B cell (primary cell): ENCODE results near the gene RPS6KA4. TPM values are rescaled to one million over a fixed set of nuclear protein-coding genes. Genes with fewer than 3 reads are reported as not detected.

Experiments used
- ATAC-seq: fragments of 200-7000 bp; cut with Tn5 transposase; one replicate; pipeline ENCODE4 v1.10.0; 2021; ENCODE audit warnings: low read depth, mild to moderate bottlenecking, moderate number of reproducible peaks, moderate library complexity
- CTCF ChIA-PET: fragments of 350-600 bp; sonication (Branson Sonifier 250); formaldehyde crosslinking; loops from one replicate; lab custom pipeline; 2021; ENCODE audit warnings: antibody characterized with exemption, inconsistent platforms; lab: Charles Lee
- POLR2A ChIA-PET: fragments of 350-600 bp; sonication (Branson Sonifier 250); formaldehyde crosslinking; loops from one replicate; lab custom pipeline; 2021; ENCODE audit warnings: antibody characterized with exemption; lab: Charles Lee
- DNase-seq: peaks from one replicate; pipeline ENCODE4 v3.0.0; 2013
- H2AFZ ChIP-seq: 2 replicates; pipeline ENCODE4 v1.6.1; 2012; ENCODE audit warnings: mild to moderate bottlenecking, low read depth, low read length; ENCODE audit not compliant: insufficient read depth, poor library complexity, severe bottlenecking
- H3K27ac ChIP-seq, 2 donors: 1 replicate in 1 of 2; 2 replicates in 1 of 2; pipeline ENCODE4 v1.5.1; 2012 to 2013; ENCODE audit warnings: low read length in 2 of 2, mild to moderate bottlenecking in 2 of 2, moderate library complexity in 1 of 2
- H3K27me3 ChIP-seq, 4 experiments: fragments of 200-600 bp in 1 of 4; sonication (generic) in 1 of 4; replicated peaks in 1 of 4; 1 replicate in 2 of 4; 2 replicates in 2 of 4; pipeline versions ENCODE4 v1.6.1 to v1.7.0; 2013 to 2016; ENCODE audit warnings: low read length in 3 of 4, mild to moderate bottlenecking in 2 of 4, mixed read lengths in 1 of 4, moderate library complexity in 1 of 4; ENCODE audit not compliant: insufficient read depth in 4 of 4, control insufficient read depth in 3 of 4; ENCODE audit errors: control extremely low read depth in 1 of 4
- H3K36me3 ChIP-seq, 2 experiments: replicated peaks in 1 of 2; 1 replicate in 1 of 2; 2 replicates in 1 of 2; pipeline versions ENCODE4 v1.6.1 to v1.7.1; 2013; ENCODE audit warnings: low read length in 1 of 2; ENCODE audit not compliant: insufficient read depth in 2 of 2, control insufficient read depth in 1 of 2; ENCODE audit errors: control extremely low read depth in 1 of 2, extremely low read depth in 1 of 2
- H3K4me1 ChIP-seq, 2 donors: fragments of 200-600 bp in 1 of 2; sonication (generic) in 1 of 2; 1 replicate in 1 of 2; 2 replicates in 1 of 2; pipeline versions ENCODE4 v1.5.1 to v1.6.1; 2013 to 2017; ENCODE audit warnings: low read length in 2 of 2; ENCODE audit not compliant: control insufficient read depth in 2 of 2, insufficient read depth in 2 of 2
- H3K4me2 ChIP-seq: replicated peaks from 2 replicates; pipeline ENCODE3; 2012; ENCODE audit warnings: mild to moderate bottlenecking, low read depth, low read length; ENCODE audit not compliant: poor library complexity, severe bottlenecking
- H3K4me3 ChIP-seq, 5 experiments: fragments of 200-600 bp in 1 of 5; sonication (generic) in 1 of 5; 1 replicate in 3 of 5; 2 replicates in 2 of 5; pipeline versions ENCODE4 v1.5.1 to v1.7.0; 2011 to 2016; ENCODE audit warnings: low read length in 4 of 5, mild to moderate bottlenecking in 4 of 5, low read depth in 2 of 5, control low read depth in 1 of 5, moderate library complexity in 1 of 5; ENCODE audit not compliant: insufficient read depth in 1 of 5; ENCODE audit errors: control extremely low read depth in 1 of 5, extremely low read depth in 1 of 5
- H3K79me2 ChIP-seq: fragments of 200-600 bp; sonication (generic); one replicate; pipeline ENCODE4 v1.6.0; 2016; ENCODE audit warnings: low read length; ENCODE audit not compliant: control insufficient read depth, insufficient read depth
- H3K9ac ChIP-seq: fragments of 200-600 bp; sonication (generic); 2 replicates; pipeline ENCODE4 v1.6.1; 2017; ENCODE audit warnings: mild to moderate bottlenecking, low read length, moderate library complexity
- H3K9me3 ChIP-seq, 3 donors: one replicate each; pipeline versions ENCODE4 v1.6.1 to v1.7.1; 2013; ENCODE audit warnings: low read length in 2 of 3; ENCODE audit not compliant: control insufficient read depth in 2 of 3, insufficient read depth in 1 of 3; ENCODE audit errors: control extremely low read depth in 1 of 3
- H4K20me1 ChIP-seq: 2 replicates; pipeline ENCODE4 v1.6.0; 2012; ENCODE audit warnings: mild to moderate bottlenecking, low read length; ENCODE audit not compliant: insufficient read depth, control insufficient read depth, poor library complexity, severe bottlenecking
- H3K27ac Mint-ChIP-seq: one replicate; pipeline ENCODE4 v1.8.0; 2021; ENCODE audit warnings: mixed read lengths
- H3K27me3 Mint-ChIP-seq: one replicate; pipeline ENCODE4 v1.8.0; 2021; ENCODE audit warnings: mixed read lengths
- H3K4me1 Mint-ChIP-seq: one replicate; pipeline ENCODE4 v1.8.0; 2021; ENCODE audit warnings: mixed read lengths
- H3K4me3 Mint-ChIP-seq: one replicate; pipeline ENCODE4 v1.8.0; 2021; ENCODE audit warnings: mixed read lengths
- H3K9me3 Mint-ChIP-seq: one replicate; pipeline ENCODE4 v1.8.0; 2022; ENCODE audit warnings: mixed read lengths; ENCODE audit not compliant: insufficient read depth
- EZH2 ChIP-seq: IDR thresholded peaks from 2 replicates; pipeline ENCODE4 v1.6.1; 2012; ENCODE audit warnings: borderline replicate concordance, low read depth, mild to moderate bottlenecking, moderate library complexity, low read length; ENCODE audit not compliant: insufficient read depth, poor library complexity, severe bottlenecking
- WGBS: methylation state at CpG from one replicate; pipeline ENCODE4 v1.1.5; 2013; ENCODE audit warnings: missing lambda C conversion rate; ENCODE audit not compliant: insufficient coverage; 5-methylcytosine and 5-hydroxymethylcytosine counted together
- intact Hi-C: fragments of 100-400 bp; cut with micrococcal nuclease; formaldehyde crosslinking; loops from one replicate; pipeline ENCODE4 v1.10.0; 2022
- polyA plus RNA-seq: library from polyadenylated mRNA; depleted of rRNA; stranded (reverse); fragments of >200 nt; gene quantifications from 2 replicates; pipeline ENCODE4 v1.2.3, GENCODE V29; 2012
- total RNA-seq, 2 donors: library from RNA; stranded (reverse); fragments of 120-200 nt in 1 of 2; gene quantifications; 1 replicate in 1 of 2; 2 replicates in 1 of 2; pipeline versions ENCODE4 v1.2.3 to v1.2.4, GENCODE V29; 2013 to 2022
- TF ChIP-seq, protein P1 (sequence below): fragments of 200-600 bp; IDR thresholded peaks from one replicate; pipeline ENCODE4 v1.8.0; 2022; ENCODE audit warnings: antibody characterized with exemption, mild to moderate bottlenecking

RPS6KA4 gene
- total and polyA plus RNA-seq, 2 donors (not counting 1 experiment from before 2014, with no cell fraction given) = 22.6 to 32.5 TPM

DNA sequence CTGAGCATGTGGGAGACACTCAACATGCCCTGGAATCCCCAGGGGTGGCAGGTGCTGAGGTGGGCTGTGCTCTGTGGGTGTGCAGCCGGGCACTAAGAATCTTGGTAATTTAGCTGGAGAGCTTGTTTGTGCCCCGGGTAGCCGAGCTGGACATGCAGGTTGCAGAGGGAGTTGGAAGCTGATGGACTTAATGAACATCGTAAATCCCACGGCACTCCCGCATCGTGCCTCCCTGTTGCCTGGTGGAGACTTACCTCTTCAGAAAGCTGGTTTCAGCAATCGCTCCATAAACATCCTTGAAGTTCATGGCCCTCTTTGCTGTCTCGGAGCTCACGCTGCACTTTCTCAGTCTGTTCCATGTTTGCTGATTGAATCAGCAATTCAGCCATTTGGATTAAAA, 29.9 kb downstream of the RPS6KA4 start:
- Histone ChIP-seq H3K4me1 (peaks cover 8 to 18% of the 10 kb centered on the region in 2 donors), H3K9me3 (peaks cover 0 to 10% (median 0%) of the 10 kb centered on the region in 3 donors), H3K36me3 (no peaks in the 10 kb centered on the region), H3K9ac (no peak overlapping the region), H2AFZ (no peak overlapping the region), H4K20me1 (no peaks in the 10 kb centered on the region), H3K79me2 (no peaks in the 10 kb centered on the region), H3K27me3 (no peaks in the 10 kb centered on the region), H3K27ac (no peak overlapping the region), H3K4me2 (no peak overlapping the region), H3K4me3 (no peak overlapping the region)
- TF ChIP-seq, protein P1, sequence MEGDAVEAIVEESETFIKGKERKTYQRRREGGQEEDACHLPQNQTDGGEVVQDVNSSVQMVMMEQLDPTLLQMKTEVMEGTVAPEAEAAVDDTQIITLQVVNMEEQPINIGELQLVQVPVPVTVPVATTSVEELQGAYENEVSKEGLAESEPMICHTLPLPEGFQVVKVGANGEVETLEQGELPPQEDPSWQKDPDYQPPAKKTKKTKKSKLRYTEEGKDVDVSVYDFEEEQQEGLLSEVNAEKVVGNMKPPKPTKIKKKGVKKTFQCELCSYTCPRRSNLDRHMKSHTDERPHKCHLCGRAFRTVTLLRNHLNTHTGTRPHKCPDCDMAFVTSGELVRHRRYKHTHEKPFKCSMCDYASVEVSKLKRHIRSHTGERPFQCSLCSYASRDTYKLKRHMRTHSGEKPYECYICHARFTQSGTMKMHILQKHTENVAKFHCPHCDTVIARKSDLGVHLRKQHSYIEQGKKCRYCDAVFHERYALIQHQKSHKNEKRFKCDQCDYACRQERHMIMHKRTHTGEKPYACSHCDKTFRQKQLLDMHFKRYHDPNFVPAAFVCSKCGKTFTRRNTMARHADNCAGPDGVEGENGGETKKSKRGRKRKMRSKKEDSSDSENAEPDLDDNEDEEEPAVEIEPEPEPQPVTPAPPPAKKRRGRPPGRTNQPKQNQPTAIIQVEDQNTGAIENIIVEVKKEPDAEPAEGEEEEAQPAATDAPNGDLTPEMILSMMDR = no peak
- no peak for TF ChIP-seq EZH2
- no peak overlapping the region for H3K27ac Mint-ChIP-seq
- no peak overlapping the region for H3K4me3 Mint-ChIP-seq
- ATAC-seq (no peak), DNase-seq (no peak)
- H3K27me3 Mint-ChIP-seq = peaks cover 15% of the 10 kb centered on the region
- ChIA-PET CTCF (interaction anchor here (1.1 kb wide), 1 partner anchor 29 kb away, joined by 4 read pairs; no protein-coding TSS in a partner anchor), POLR2A (no interaction called here)
- intact Hi-C loops = no loop called here
- H3K4me1 Mint-ChIP-seq = peaks cover 17% of the 10 kb centered on the region
- no peaks in the 10 kb centered on the region for H3K9me3 Mint-ChIP-seq
- WGBS = 97% methylated on average over 10 of the region's 10 CpGs

- CTCF ChIA-PET = no interaction called here
- H3K27ac Mint-ChIP-seq = no peak overlapping the region
Observed at GRCh38 chr11:64389851-64390250, 30.9 kb downstream of the RPS6KA4 start.

More at GRCh38 chr11:64389851-64390250, 30.9 kb downstream of the RPS6KA4 start:
- no peak overlapping the region for H3K4me3 ChIP-seq
- H3K9ac ChIP-seq = no peak overlapping the region
- TF ChIP-seq, protein P1 = no peak
- no peak for TF ChIP-seq EZH2
- intact Hi-C loops = no loop called here
- ATAC-seq (no peak), DNase-seq (no peak)
- no peak overlapping the region for H2AFZ ChIP-seq
- Mint-ChIP-seq H3K9me3 (no peaks in the 10 kb centered on the region), H3K4me3 (no peak overlapping the region), H3K27me3 (peaks cover 14% of the 10 kb centered on the region), H3K4me1 (peaks cover 17% of the 10 kb centered on the region)
- POLR2A ChIA-PET = no interaction called here
- H3K27ac ChIP-seq = no peak overlapping the region
- H3K4me1 ChIP-seq = peaks cover 8 to 18% of the 10 kb centered on the region in 2 donors
- H3K4me2 ChIP-seq = no peak overlapping the region
- H3K9me3 ChIP-seq = peaks cover 0 to 10% (median 0%) of the 10 kb centered on the region in 3 donors
- no peaks in the 10 kb centered on the region for H3K27me3 ChIP-seq
- no peaks in the 10 kb centered on the region for H3K36me3 ChIP-seq
- no peaks in the 10 kb centered on the region for H3K79me2 ChIP-seq
- no CpG with 5 or more reads among the region's 2 CpGs for WGBS
- H4K20me1 ChIP-seq = no peaks in the 10 kb centered on the region
